ENCODE data around the gene TTC4. TPM values are rescaled to one million over a fixed set of nuclear protein-coding genes. Genes with fewer than 3 reads are reported as not detected.

Gene TTC4
- total RNA-seq, 1 experiment from 2014 or later = 34.7 TPM

DNA sequence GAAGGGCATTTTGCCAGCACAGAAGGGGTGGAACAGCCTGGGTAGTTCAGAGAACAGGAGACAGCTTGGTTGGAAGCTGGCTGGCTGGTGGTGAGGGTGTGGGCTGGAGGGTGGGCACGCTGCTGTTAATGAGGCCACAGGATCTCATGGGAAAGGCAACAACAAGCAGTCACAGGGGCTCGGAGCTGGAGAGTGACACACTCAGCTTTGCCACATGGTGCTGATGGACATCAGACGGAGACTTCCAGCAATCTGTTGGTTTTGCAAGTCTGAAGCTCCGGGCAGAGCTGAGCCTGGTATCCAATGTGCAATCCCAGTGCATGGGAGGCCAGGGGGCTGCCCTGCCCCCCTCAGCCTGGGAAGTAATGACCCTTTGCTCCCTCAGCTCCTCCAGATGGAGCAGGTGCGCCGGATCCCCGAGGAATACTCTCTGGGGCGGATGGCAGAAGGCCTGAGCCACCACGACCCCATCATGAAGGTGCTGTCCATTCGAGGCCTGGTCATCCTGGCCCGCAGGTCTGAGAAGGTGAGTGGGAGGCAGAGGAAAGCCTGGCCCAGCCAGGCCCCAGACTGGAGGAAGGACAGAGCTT, 15.6 kb upstream of the TTC4 start:
- Histone ChIP-seq H3K27me3 (ENCODE audit: low read length) (peaks cover 36% of the 10 kb centered on the region; the same call in 1 of the 2 replicates), H3K9me3 (ENCODE audit: low read length) (no peaks in the 10 kb centered on the region), H3K4me2 (ENCODE audit: low read length) (no peak overlapping the region), H3K9me2 (replicated peaks; ENCODE audit: low read length) (no peaks in the 10 kb centered on the region), H3K79me2 (ENCODE audit: low read length) (no peaks in the 10 kb centered on the region), H4K20me1 (ENCODE audit: low read length) (no peaks in the 10 kb centered on the region), H3K4me1 (ENCODE audit: insufficient read depth, low read length) (no peaks in the 10 kb centered on the region), H2AFZ (ENCODE audit: low read length) (no peak overlapping the region), H3K36me3 (ENCODE audit: low read depth, low read length) (no peaks in the 10 kb centered on the region), H3K27ac (ENCODE audit: low read length) (no peak overlapping the region), H3F3A (ENCODE audit: low read length, unreplicated experiment) (no peaks in the 10 kb centered on the region), H3K4me3 (ENCODE audit: low read length) (no peak overlapping the region), H3K9ac (ENCODE audit: low read length) (no peak overlapping the region)
- POLR2A ChIA-PET (ENCODE audit: unreplicated experiment) = no interaction called here
- no peak for TF ChIP-seq EZH2phosphoT487 (IDR thresholded peaks at IDR 0.05; ENCODE audit: borderline replicate concordance, low read length)
- TF ChIP-seq, protein P1, sequence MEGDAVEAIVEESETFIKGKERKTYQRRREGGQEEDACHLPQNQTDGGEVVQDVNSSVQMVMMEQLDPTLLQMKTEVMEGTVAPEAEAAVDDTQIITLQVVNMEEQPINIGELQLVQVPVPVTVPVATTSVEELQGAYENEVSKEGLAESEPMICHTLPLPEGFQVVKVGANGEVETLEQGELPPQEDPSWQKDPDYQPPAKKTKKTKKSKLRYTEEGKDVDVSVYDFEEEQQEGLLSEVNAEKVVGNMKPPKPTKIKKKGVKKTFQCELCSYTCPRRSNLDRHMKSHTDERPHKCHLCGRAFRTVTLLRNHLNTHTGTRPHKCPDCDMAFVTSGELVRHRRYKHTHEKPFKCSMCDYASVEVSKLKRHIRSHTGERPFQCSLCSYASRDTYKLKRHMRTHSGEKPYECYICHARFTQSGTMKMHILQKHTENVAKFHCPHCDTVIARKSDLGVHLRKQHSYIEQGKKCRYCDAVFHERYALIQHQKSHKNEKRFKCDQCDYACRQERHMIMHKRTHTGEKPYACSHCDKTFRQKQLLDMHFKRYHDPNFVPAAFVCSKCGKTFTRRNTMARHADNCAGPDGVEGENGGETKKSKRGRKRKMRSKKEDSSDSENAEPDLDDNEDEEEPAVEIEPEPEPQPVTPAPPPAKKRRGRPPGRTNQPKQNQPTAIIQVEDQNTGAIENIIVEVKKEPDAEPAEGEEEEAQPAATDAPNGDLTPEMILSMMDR (conservative IDR thresholded peaks at IDR 0.05; ENCODE audit: low read depth, low read length) = no peak
- TF ChIP-seq EZH2 (IDR thresholded peaks at IDR 0.05; ENCODE audit: low read length, unreplicated experiment) = no peak
- intact Hi-C loops (cut with micrococcal nuclease) = no loop called here
- CTCF ChIA-PET = no interaction called here
- BruUV-seq (replicated peaks) = no TSS peak
- ATAC-seq (no peak), DNase-seq (no peak)

DNA sequence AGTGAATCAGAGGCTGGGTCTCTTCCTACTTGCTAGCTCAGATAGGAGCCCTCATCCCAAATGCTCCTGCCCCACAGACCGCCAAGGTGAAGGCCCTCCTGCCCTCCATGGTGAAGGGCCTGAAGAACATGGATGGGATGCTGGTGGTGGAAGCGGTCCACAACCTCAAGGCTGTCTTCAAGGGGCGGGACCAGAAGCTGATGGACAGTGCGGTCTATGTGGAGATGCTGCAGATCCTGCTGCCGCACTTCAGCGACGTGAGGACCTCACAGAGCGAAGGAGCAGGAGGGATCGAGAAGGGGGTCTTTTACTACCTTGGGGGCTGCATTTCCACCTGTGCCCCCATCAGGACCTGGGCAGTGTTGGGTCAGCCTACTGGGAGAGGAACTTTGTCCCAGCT, 14.6 kb upstream of the TTC4 start:
- no peaks in the 10 kb centered on the region for H3K9me3 ChIP-seq (ENCODE audit: low read length)
- H3K27me3 ChIP-seq (ENCODE audit: low read length) = peaks cover 32% of the 10 kb centered on the region; the same call in 1 of the 2 replicates
- H3K4me3 ChIP-seq (ENCODE audit: low read length) = no peak overlapping the region
- no peak overlapping the region for H2AFZ ChIP-seq (ENCODE audit: low read length)
- ATAC-seq = no peak
- TF ChIP-seq EZH2phosphoT487 (IDR thresholded peaks at IDR 0.05; ENCODE audit: borderline replicate concordance, low read length) (no peak), EZH2 (IDR thresholded peaks at IDR 0.05; ENCODE audit: low read length, unreplicated experiment) (no peak)
- TF ChIP-seq, protein P1 (conservative IDR thresholded peaks at IDR 0.05; ENCODE audit: low read depth, low read length) = no peak
- no peaks in the 10 kb centered on the region for H3K4me1 ChIP-seq (ENCODE audit: insufficient read depth, low read length)
- H3K9ac ChIP-seq (ENCODE audit: low read length) = no peak overlapping the region
- intact Hi-C loops (cut with micrococcal nuclease) = no loop called here
- no peak overlapping the region for H3K4me2 ChIP-seq (ENCODE audit: low read length)
- H3K27ac ChIP-seq (ENCODE audit: low read length) = no peak overlapping the region
- POLR2A ChIA-PET (ENCODE audit: unreplicated experiment) = no interaction called here
- H4K20me1 ChIP-seq (ENCODE audit: low read length) = no peaks in the 10 kb centered on the region
- BruUV-seq (replicated peaks) = no TSS peak
- no peaks in the 10 kb centered on the region for H3F3A ChIP-seq (ENCODE audit: low read length, unreplicated experiment)
- no peaks in the 10 kb centered on the region for H3K9me2 ChIP-seq (replicated peaks; ENCODE audit: low read length)
- DNase-seq = no peak
- H3K36me3 ChIP-seq (ENCODE audit: low read depth, low read length) = no peaks in the 10 kb centered on the region
- no peaks in the 10 kb centered on the region for H3K79me2 ChIP-seq (ENCODE audit: low read length)
- CTCF ChIA-PET = no interaction called here

DNA sequence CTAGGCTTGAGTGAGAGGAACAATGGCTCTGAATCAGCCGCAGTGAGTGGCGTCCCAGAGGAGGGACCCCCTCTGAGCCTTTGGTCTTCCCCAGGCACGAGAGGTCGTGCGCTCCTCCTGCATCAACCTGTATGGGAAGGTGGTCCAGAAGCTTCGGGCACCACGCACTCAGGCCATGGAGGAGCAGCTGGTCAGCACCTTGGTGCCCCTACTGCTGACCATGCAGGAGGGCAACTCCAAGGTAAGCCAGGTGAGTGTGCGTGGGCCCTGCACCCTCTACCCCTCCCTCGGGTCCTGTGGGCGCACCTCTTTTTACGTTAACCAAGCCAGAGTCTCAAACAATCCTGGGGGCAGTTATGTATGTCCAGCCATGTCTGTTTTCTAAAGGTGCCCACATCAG, 13.7 kb upstream of the TTC4 start:
- Histone ChIP-seq H3K4me3 (ENCODE audit: low read length) (no peak overlapping the region), H3K4me1 (ENCODE audit: insufficient read depth, low read length) (no peaks in the 10 kb centered on the region), H3K27me3 (ENCODE audit: low read length) (peaks cover 32% of the 10 kb centered on the region; the same call in 1 of the 2 replicates), H4K20me1 (ENCODE audit: low read length) (no peaks in the 10 kb centered on the region), H3K9me3 (ENCODE audit: low read length) (no peaks in the 10 kb centered on the region), H3K4me2 (ENCODE audit: low read length) (no peak overlapping the region), H3K36me3 (ENCODE audit: low read depth, low read length) (no peaks in the 10 kb centered on the region), H3K79me2 (ENCODE audit: low read length) (no peaks in the 10 kb centered on the region), H3F3A (ENCODE audit: low read length, unreplicated experiment) (no peaks in the 10 kb centered on the region), H3K27ac (ENCODE audit: low read length) (no peak overlapping the region), H3K9me2 (replicated peaks; ENCODE audit: low read length) (no peaks in the 10 kb centered on the region), H2AFZ (ENCODE audit: low read length) (no peak overlapping the region), H3K9ac (ENCODE audit: low read length) (no peak overlapping the region)
- ChIA-PET POLR2A (ENCODE audit: unreplicated experiment) (no interaction called here), CTCF (no interaction called here)
- no peak for DNase-seq
- intact Hi-C loops (cut with micrococcal nuclease) = no loop called here
- no peak for ATAC-seq
- BruUV-seq (replicated peaks) = no TSS peak
- TF ChIP-seq, protein P1 (conservative IDR thresholded peaks at IDR 0.05; ENCODE audit: low read depth, low read length) = no peak
- TF ChIP-seq EZH2phosphoT487 (IDR thresholded peaks at IDR 0.05; ENCODE audit: borderline replicate concordance, low read length) (no peak), EZH2 (IDR thresholded peaks at IDR 0.05; ENCODE audit: low read length, unreplicated experiment) (no peak)
